Endothelial cell of umbilical vein (primary cell): ENCODE results near the gene EXD3. TPM values are rescaled to one million over a fixed set of nuclear protein-coding genes. Genes with fewer than 3 reads are reported as not detected.
"Not testable (repeated sequence)": the region's sequence is repeated elsewhere in the genome, so short reads cannot be mapped to it uniquely, and the experiment has no call there.

ENCODE experiments used
- BruUV-seq: library from RNA; stranded (reverse); fragments of 400-500 nt; replicated peaks from 2 replicates; lab custom pipeline; 2021; lab: Mats Ljungman, UMichigan
- CTCF ChIA-PET: fragments of 300-600, 350-600 bp; sonication (Branson Sonifier 250); formaldehyde crosslinking; loops from one replicate; lab custom pipeline; 2021; ENCODE audit warnings: antibody characterized with exemption, inconsistent platforms; lab: Charles Lee
- POLR2A ChIA-PET: fragments of 300-600, 350-600 bp; sonication (Branson Sonifier 250); formaldehyde crosslinking; loops from one replicate; lab custom pipeline; 2021; ENCODE audit warnings: antibody characterized with exemption, inconsistent platforms; lab: Charles Lee
- DNase-seq: peaks from one replicate; pipeline ENCODE4 v3.0.0-alpha.2; 2011; ENCODE audit warnings: low read depth, low spot score
- FAIRE-seq: peaks from 2 replicates; lab custom pipeline; 2011; peaks lifted over from hg19 to GRCh38; lab: Jason Lieb, UNC
- H2AFZ ChIP-seq: 2 replicates; pipeline ENCODE4 v1.6.0; 2012; ENCODE audit warnings: low read depth, low read length, control low read depth, inconsistent platforms
- H3K27ac ChIP-seq: 2 replicates; pipeline ENCODE4 v1.5.1; 2011; ENCODE audit warnings: low read depth, mild to moderate bottlenecking, control low read depth, low read length, moderate library complexity; ENCODE audit not compliant: insufficient read depth
- H3K27me3 ChIP-seq, 2 experiments: 2 replicates each; pipeline versions ENCODE4 v1.6.0 to v1.6.1; 2011; ENCODE audit warnings: low read length in 2 of 2, mixed read lengths in 1 of 2; ENCODE audit not compliant: control insufficient read depth in 2 of 2, insufficient read depth in 2 of 2
- H3K36me3 ChIP-seq, 2 experiments: 2 replicates in 1 of 2; 3 replicates in 1 of 2; pipeline ENCODE4 v1.5.1; 2011; ENCODE audit warnings: low read length in 2 of 2, mild to moderate bottlenecking in 1 of 2, moderate library complexity in 1 of 2; ENCODE audit not compliant: control insufficient read depth in 2 of 2, insufficient read depth in 2 of 2; ENCODE audit errors: extremely low read depth in 1 of 2
- H3K4me1 ChIP-seq: 3 replicates; pipeline ENCODE4 v1.5.1; 2011; ENCODE audit warnings: mild to moderate bottlenecking, low read length; ENCODE audit not compliant: control insufficient read depth, insufficient read depth; ENCODE audit errors: extremely low read depth
- H3K4me2 ChIP-seq: 2 replicates; pipeline ENCODE4 v1.6.1; 2011; ENCODE audit warnings: low read length, control low read depth, mixed read lengths; ENCODE audit not compliant: insufficient read depth
- H3K4me3 ChIP-seq, 3 experiments: fragments of 200-600 bp in 1 of 3; sonication (generic), shearing (Covaris generic) in 1 of 3; replicated peaks in 1 of 3; 2 replicates each; pipeline ENCODE4 v1.5.1; 2011 to 2016; ENCODE audit warnings: control low read depth in 3 of 3, low read length in 3 of 3, mild to moderate bottlenecking in 2 of 3, inconsistent platforms in 1 of 3, low read depth in 1 of 3, moderate library complexity in 1 of 3; ENCODE audit not compliant: insufficient read depth in 1 of 3
- H3K79me2 ChIP-seq: 2 replicates; pipeline ENCODE4 v1.6.0; 2012; ENCODE audit warnings: low read length, inconsistent platforms; ENCODE audit not compliant: control insufficient read depth, insufficient read depth
- H3K9ac ChIP-seq: replicated peaks from 2 replicates; pipeline ENCODE3; 2011; ENCODE audit warnings: low read length, control low read depth; ENCODE audit not compliant: insufficient read depth; ENCODE audit errors: extremely low read depth
- H3K9me1 ChIP-seq: replicated peaks from 3 replicates; pipeline ENCODE4 v1.6.0; 2011; ENCODE audit warnings: mild to moderate bottlenecking, low read length; ENCODE audit not compliant: control insufficient read depth, insufficient read depth; ENCODE audit errors: extremely low read depth
- H3K9me3 ChIP-seq: replicated peaks from 2 replicates; pipeline ENCODE4 v1.5.1; 2012; ENCODE audit warnings: low read length, inconsistent platforms; ENCODE audit not compliant: control insufficient read depth, insufficient read depth
- H4K20me1 ChIP-seq: replicated peaks from 2 replicates; pipeline ENCODE3; 2011; ENCODE audit warnings: mild to moderate bottlenecking, low read length; ENCODE audit not compliant: control insufficient read depth, insufficient read depth; ENCODE audit errors: extremely low read depth
- EZH2 ChIP-seq: IDR thresholded peaks from 2 replicates; pipeline ENCODE4 v1.6.1; 2012; ENCODE audit warnings: borderline replicate concordance, low read depth, mild to moderate bottlenecking, moderate library complexity, low read length, inconsistent platforms; ENCODE audit not compliant: severe bottlenecking
- POLR2AphosphoS5 ChIP-seq: IDR thresholded peaks from 2 replicates; pipeline ENCODE4 v1.6.1; 2012; ENCODE audit warnings: low read depth, mild to moderate bottlenecking, control low read depth, low read length, moderate library complexity; ENCODE audit not compliant: insufficient read depth
- dilution Hi-C: fragments of 300-500 bp; cut with MboI; formaldehyde crosslinking; loops from one replicate; pipeline ENCODE4 v1.15.0; 2019; ENCODE audit warnings: low sequenced_read_pairs; ENCODE audit not compliant: extremely low pct_ligation_motif_present
- intact Hi-C: fragments of 100-400 bp; cut with micrococcal nuclease; formaldehyde crosslinking; loops from one replicate; pipeline ENCODE4 v1.10.0; 2022
- polyA plus RNA-seq, 4 experiments: library from polyadenylated mRNA; depleted of rRNA in 3 of 4; stranded (reverse) in 3 of 4; unstranded in 1 of 4; fragments of >200 nt; gene quantifications; 2 replicates each; pipeline versions ENCODE4 v1.2.1 to v1.2.3, GENCODE V29; 2011 to 2012; ENCODE audit warnings: missing spikeins in 1 of 4
- total RNA-seq: library from RNA; stranded (reverse); gene quantifications from 2 replicates; pipeline ENCODE4 v1.2.3, GENCODE V29; 2021

EXD3 gene
- total and polyA plus RNA-seq, 2 donors (not counting 3 experiments of a cell fraction or from before 2014, with no cell fraction given): 17.7 to 30.3 TPM

DNA sequence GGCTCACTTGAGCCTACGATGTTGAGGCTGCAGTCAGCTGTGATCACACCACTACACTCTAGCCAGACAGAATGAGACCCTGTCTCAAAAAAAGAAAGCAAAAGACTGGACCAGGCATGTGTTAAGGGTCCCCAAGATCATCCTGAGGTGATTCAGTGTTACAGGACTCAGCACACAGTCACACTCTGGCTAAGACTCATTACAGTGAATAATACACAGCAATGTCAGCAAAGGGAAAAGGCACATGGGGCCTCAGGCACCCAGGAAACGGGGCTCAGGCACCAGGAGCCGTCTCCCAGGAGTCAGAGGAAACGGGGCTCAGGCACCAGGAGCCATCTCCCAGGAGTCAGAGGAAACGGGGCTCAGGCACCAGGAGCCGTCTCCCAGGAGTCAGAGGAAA, 81.7 kb downstream of the EXD3 start:
- TF ChIP-seq EZH2: no peak
- no peak for TF ChIP-seq POLR2AphosphoS5
- ChIA-PET POLR2A (no interaction called here), CTCF (no interaction called here)
- Histone ChIP-seq H3K4me2 (no peak overlapping the region), H3K4me1 (peaks cover 26% of the 10 kb centered on the region), H3K9ac (no peak overlapping the region), H4K20me1 (no peaks in the 10 kb centered on the region), H3K79me2 (no peaks in the 10 kb centered on the region), H3K27ac (no peak overlapping the region), H3K27me3 (no peaks in the 10 kb centered on the region), H3K36me3 (no peaks in the 10 kb centered on the region), H2AFZ (no peak overlapping the region), H3K4me3 (no peak overlapping the region), H3K9me1 (no peaks in the 10 kb centered on the region), H3K9me3 (no peaks in the 10 kb centered on the region)
- intact Hi-C loops: no loop called here
- dilution Hi-C loops: no loop called here
- FAIRE-seq (no peak), DNase-seq (no peak)
- no TSS peak for BruUV-seq

DNA sequence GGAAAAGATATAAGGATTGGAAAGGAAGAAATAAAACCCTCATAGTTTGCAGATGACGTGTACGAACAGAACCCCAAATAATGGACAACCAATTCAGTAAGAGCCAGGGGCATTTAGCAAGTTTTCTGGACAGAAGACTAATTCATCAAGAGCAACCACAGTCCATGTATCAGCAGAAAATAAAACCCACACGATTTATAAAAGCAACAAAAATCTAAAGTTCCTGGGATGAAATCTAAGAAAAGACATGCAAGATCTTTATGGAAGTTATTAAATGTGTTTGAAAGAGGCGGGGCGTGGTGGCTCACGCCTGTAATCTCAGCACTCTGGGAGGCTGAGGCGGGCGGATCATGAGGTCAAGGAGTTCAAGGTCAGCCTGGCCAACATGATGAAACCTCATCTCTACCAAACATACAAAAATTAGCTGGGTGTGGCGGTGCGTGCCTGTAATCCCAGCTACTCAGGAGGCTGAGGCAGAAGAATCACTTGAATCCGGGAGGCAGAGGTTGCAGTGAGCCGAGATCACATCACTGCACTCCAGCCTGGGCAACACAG, 83.0 kb downstream of the EXD3 start:
- H3K27me3 ChIP-seq, H3K9me1 ChIP-seq, BruUV-seq, H3K9me3 ChIP-seq, FAIRE-seq, H2AFZ ChIP-seq, H3K36me3 ChIP-seq, dilution Hi-C loops, H4K20me1 ChIP-seq, H3K4me3 ChIP-seq, DNase-seq, H3K79me2 ChIP-seq: not testable (repeated sequence)
- CTCF ChIA-PET: interaction anchor here (0.7 kb wide), 1 partner anchor 21 kb away, joined by 3 read pairs; no protein-coding TSS in a partner anchor
- peaks cover 26% of the 10 kb centered on the region for H3K4me1 ChIP-seq
- H3K9ac ChIP-seq: peak overlapping the region; percentile 68
- H3K27ac ChIP-seq: peak overlapping the region; percentile 94
- POLR2A ChIA-PET: interaction anchor here (0.9 kb wide), 1 partner anchor 20 kb away, joined by 6 read pairs; no protein-coding TSS in a partner anchor
- H3K4me2 ChIP-seq: peak overlapping the region; percentile 93
- intact Hi-C loops: loop anchor here (1.0 to 10.0 kb wide), 3 partner anchors 14 to 715 kb away; no protein-coding TSS in a partner anchor
